Erythroblast (primary cell): ENCODE results near the gene IQCK.

Source experiments
- GATA1 ChIP-seq: IDR thresholded peaks from 2 replicates; pipeline ENCODE4 v1.6.1; 2011; ENCODE audit warnings: low read depth, mild to moderate bottlenecking, control low read depth, low read length, moderate library complexity
- POLR2A ChIP-seq: IDR thresholded peaks from 2 replicates; pipeline ENCODE4 v1.6.1; 2011; ENCODE audit warnings: mild to moderate bottlenecking, low read length

DNA sequence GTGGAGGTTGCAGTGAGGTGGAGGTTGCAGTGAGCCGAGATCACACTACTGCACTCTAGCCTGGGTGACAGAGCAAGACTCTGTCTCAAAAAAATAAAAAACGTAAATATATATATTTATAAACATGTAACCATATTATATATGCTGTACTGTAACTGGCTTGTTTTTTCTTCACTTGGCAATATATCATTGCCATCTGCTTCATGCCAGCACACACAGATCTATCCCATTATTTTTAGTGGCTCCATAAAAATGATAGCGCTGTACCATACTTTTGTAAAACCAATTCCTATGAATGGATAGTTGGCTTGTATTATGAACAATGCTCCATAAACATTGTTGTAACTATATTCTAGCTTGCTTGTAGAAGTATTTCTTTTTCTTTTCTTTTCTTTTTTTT lies 117.1 kb downstream of the IQCK start:
- no peak for TF ChIP-seq POLR2A
- TF ChIP-seq GATA1 = no peak
